GM12892 (cell line): Measurements from ENCODE around the gene IPO9.

Source experiments
- POLR2A ChIP-seq: IDR thresholded peaks from 2 replicates; pipeline ENCODE4 v1.6.1; 2011; ENCODE audit warnings: low read depth, low read length, control low read depth
- POLR2AphosphoS5 ChIP-seq: IDR thresholded peaks from 2 replicates; pipeline ENCODE4 v1.6.1; 2011; ENCODE audit warnings: low read depth, low read length, control low read depth
- TAF1 ChIP-seq: IDR thresholded peaks from 2 replicates; pipeline ENCODE4 v1.6.1; 2011; ENCODE audit warnings: low read depth, mild to moderate bottlenecking, control low read depth, low read length, borderline replicate concordance

- TF ChIP-seq POLR2AphosphoS5 (no peak), TAF1 (no peak), POLR2A (no peak)
Observed at GRCh38 chr1:201912832-201913231, 83.9 kb downstream of the IPO9 start.
